GM23338 (cell line): Measurements from ENCODE around the gene HOXD4. TPM values are rescaled to one million over a fixed set of nuclear protein-coding genes. Genes with fewer than 3 reads are reported as not detected.

Experiments used
- ATAC-seq: fragments of 200-7000 bp; cut with Tn5 transposase; 3 replicates; pipeline ENCODE4 v1.9.1; 2020
- DNase-seq: peaks from one replicate; pipeline ENCODE4 v3.0.0-alpha.2; 2015; ENCODE audit warnings: low spot score
- H2AFZ ChIP-seq: fragments of 200-600 bp; sonication (generic); 2 replicates; pipeline ENCODE4 v1.8.0; 2016; ENCODE audit warnings: antibody characterized with exemption, mild to moderate bottlenecking, moderate library complexity
- H3F3A ChIP-seq: fragments of 200-600 bp; sonication (generic); replicated peaks from 2 replicates; pipeline ENCODE4 v1.8.0; 2017; ENCODE audit warnings: antibody characterized with exemption, mixed run types, low read depth
- H3K27ac ChIP-seq: fragments of 200-600 bp; sonication (generic); 2 replicates; pipeline ENCODE4 v1.6.1; 2016; ENCODE audit warnings: low read depth
- H3K27me3 ChIP-seq: fragments of 200-600 bp; sonication (generic); 2 replicates; pipeline ENCODE4 v1.8.0; 2016; ENCODE audit warnings: mild to moderate bottlenecking, mixed run types, moderate library complexity; ENCODE audit not compliant: insufficient read depth
- H3K36me3 ChIP-seq: fragments of 200-600 bp; sonication (generic); 2 replicates; pipeline ENCODE4 v1.8.0; 2016; ENCODE audit warnings: mild to moderate bottlenecking; ENCODE audit not compliant: insufficient read depth
- H3K4me1 ChIP-seq: fragments of 200-600 bp; sonication (generic); 2 replicates; pipeline ENCODE4 v1.8.0; 2016; ENCODE audit warnings: mild to moderate bottlenecking, moderate library complexity; ENCODE audit not compliant: insufficient read depth
- H3K4me2 ChIP-seq: fragments of 200-600 bp; sonication (generic); 2 replicates; pipeline ENCODE4 v1.7.1; 2017; ENCODE audit warnings: mixed run types
- H3K4me3 ChIP-seq: fragments of 200-600 bp; sonication (generic); 2 replicates; pipeline ENCODE4 v1.6.1; 2016; ENCODE audit warnings: mixed run types
- H3K79me2 ChIP-seq: fragments of 200-600 bp; sonication (generic); replicated peaks from 2 replicates; pipeline ENCODE4 v1.8.0; 2017; ENCODE audit warnings: mild to moderate bottlenecking; ENCODE audit not compliant: insufficient read depth
- H3K9me2 ChIP-seq: fragments of 200-600 bp; sonication (generic); 2 replicates; pipeline ENCODE4 v1.8.0; 2017; ENCODE audit not compliant: insufficient read depth
- H4K20me1 ChIP-seq: fragments of 200-600 bp; sonication (generic); replicated peaks from 2 replicates; pipeline ENCODE4 v1.8.0; 2017; ENCODE audit warnings: mild to moderate bottlenecking; ENCODE audit not compliant: insufficient read depth
- H3K27ac Mint-ChIP-seq: 2 replicates; pipeline ENCODE4 v1.8.0; 2020; ENCODE audit warnings: inconsistent platforms, mild to moderate bottlenecking, moderate library complexity, mixed read lengths
- H3K27me3 Mint-ChIP-seq: 3 replicates; pipeline ENCODE4 v1.8.0; 2022; ENCODE audit warnings: low read depth, mild to moderate bottlenecking, moderate library complexity, mixed read lengths, inconsistent platforms; ENCODE audit not compliant: insufficient read depth, poor library complexity
- H3K36me3 Mint-ChIP-seq: 3 replicates; pipeline ENCODE4 v1.8.0; 2021; ENCODE audit warnings: low read depth, mild to moderate bottlenecking, inconsistent platforms, moderate library complexity, mixed read lengths
- H3K4me1 Mint-ChIP-seq: 3 replicates; pipeline ENCODE4 v1.8.0; 2020; ENCODE audit warnings: mild to moderate bottlenecking, inconsistent platforms, mixed read lengths
- H3K4me3 Mint-ChIP-seq: 3 replicates; pipeline ENCODE4 v1.8.0; 2021; ENCODE audit warnings: moderate library complexity, mild to moderate bottlenecking, inconsistent platforms, mixed read lengths
- H3K9me3 Mint-ChIP-seq: 3 replicates; pipeline ENCODE4 v1.8.0; 2020; ENCODE audit warnings: moderate library complexity, mild to moderate bottlenecking, inconsistent platforms, mixed read lengths
- CREB1 ChIP-seq: fragments of 250-450 bp; sonication (Bioruptor Pico); IDR thresholded peaks from 2 replicates; pipeline ENCODE4 v1.5.0; 2020; ENCODE audit warnings: low read depth, mild to moderate bottlenecking, moderate library complexity
- EZH2 ChIP-seq: fragments of 200-600 bp; sonication (generic); IDR thresholded peaks from one replicate; pipeline ENCODE4 v1.8.0; 2017; ENCODE audit warnings: antibody characterized with exemption, mild to moderate bottlenecking, low read depth; ENCODE audit not compliant: unreplicated experiment
- EZH2phosphoT487 ChIP-seq: fragments of 200-600 bp; sonication (generic); IDR thresholded peaks from one replicate; pipeline ENCODE4 v1.8.1; 2018; ENCODE audit warnings: antibody characterized with exemption; ENCODE audit not compliant: unreplicated experiment
- JUNB ChIP-seq: IDR thresholded peaks from one replicate; pipeline ENCODE4 v1.6.1; 2016; ENCODE audit warnings: antibody characterized with exemption; ENCODE audit not compliant: unreplicated experiment
- NANOG ChIP-seq: IDR thresholded peaks from 2 replicates; pipeline ENCODE4 v1.6.1; 2016; ENCODE audit warnings: antibody characterized with exemption, borderline replicate concordance
- POLR2AphosphoS5 ChIP-seq: IDR thresholded peaks from 2 replicates; pipeline ENCODE4 v1.6.1; 2016; ENCODE audit warnings: antibody characterized with exemption, low read depth
- ZNF114 ChIP-seq: fragments of 250-450 bp; sonication (Bioruptor Pico); IDR thresholded peaks from 2 replicates; pipeline ENCODE4 v1.5.0; 2020; ENCODE audit warnings: mild to moderate bottlenecking, moderate library complexity
- polyA plus RNA-seq: library from polyadenylated mRNA; unstranded; fragments of >200 nt; fragmentation: Nextera tagmentation; extraction: Ambion mirVana; gene quantifications from 2 replicates; pipeline ENCODE4 v1.2.1, GENCODE V29; 2016
- total RNA-seq: library from RNA; depleted of rRNA; stranded (reverse); fragments of >200 nt; shearing (Covaris generic); gene quantifications from 2 replicates; pipeline ENCODE4 v1.2.3, GENCODE V29; 2014
- TF ChIP-seq, protein P1 (sequence below): fragments of 250-450 bp; sonication (Bioruptor Pico); IDR thresholded peaks from 2 replicates; pipeline ENCODE4 v1.5.0; 2020; ENCODE audit warnings: mild to moderate bottlenecking, moderate library complexity
- TF ChIP-seq, protein P2 (sequence below): IDR thresholded peaks from one replicate; pipeline ENCODE4 v1.6.1; 2018; ENCODE audit warnings: antibody characterized with exemption; ENCODE audit not compliant: unreplicated experiment
- TF ChIP-seq, protein P3 (sequence below), 2 experiments: fragments of 200-600 bp in 1 of 2; sonication (generic) in 1 of 2; conservative IDR thresholded peaks; 2 replicates each; pipeline versions ENCODE4 v1.5.1 to v1.6.1; 2016 to 2017; ENCODE audit warnings: antibody characterized with exemption in 2 of 2, low read depth in 2 of 2, mild to moderate bottlenecking in 2 of 2, moderate library complexity in 1 of 2
- TF ChIP-seq, protein P4 (sequence below): IDR thresholded peaks from 2 replicates; pipeline ENCODE4 v1.6.1; 2016; ENCODE audit warnings: antibody characterized with exemption

Gene HOXD4
- total and polyA plus RNA-seq, 2 experiments from 2014 or later: not detected

DNA sequence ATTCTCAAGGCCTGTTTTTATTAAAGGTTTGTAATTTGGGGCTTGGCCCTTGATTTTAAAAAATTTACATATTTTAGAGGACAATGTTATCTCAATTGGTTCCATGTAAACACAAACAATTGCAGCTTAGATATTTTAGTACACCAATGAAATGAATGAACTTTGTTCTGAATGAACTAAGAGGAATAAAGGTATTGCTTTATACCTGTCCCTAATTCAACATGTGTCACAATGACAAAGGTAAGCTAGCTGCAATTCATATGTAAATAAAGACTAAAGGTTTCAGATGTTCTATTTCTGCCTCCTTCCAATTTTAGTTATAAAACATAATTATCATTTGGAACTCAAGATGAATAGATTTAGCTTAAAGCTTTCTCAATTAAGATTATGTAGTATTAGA, 48.6 kb downstream of the HOXD4 start (continued):
- TF ChIP-seq, protein P1, sequence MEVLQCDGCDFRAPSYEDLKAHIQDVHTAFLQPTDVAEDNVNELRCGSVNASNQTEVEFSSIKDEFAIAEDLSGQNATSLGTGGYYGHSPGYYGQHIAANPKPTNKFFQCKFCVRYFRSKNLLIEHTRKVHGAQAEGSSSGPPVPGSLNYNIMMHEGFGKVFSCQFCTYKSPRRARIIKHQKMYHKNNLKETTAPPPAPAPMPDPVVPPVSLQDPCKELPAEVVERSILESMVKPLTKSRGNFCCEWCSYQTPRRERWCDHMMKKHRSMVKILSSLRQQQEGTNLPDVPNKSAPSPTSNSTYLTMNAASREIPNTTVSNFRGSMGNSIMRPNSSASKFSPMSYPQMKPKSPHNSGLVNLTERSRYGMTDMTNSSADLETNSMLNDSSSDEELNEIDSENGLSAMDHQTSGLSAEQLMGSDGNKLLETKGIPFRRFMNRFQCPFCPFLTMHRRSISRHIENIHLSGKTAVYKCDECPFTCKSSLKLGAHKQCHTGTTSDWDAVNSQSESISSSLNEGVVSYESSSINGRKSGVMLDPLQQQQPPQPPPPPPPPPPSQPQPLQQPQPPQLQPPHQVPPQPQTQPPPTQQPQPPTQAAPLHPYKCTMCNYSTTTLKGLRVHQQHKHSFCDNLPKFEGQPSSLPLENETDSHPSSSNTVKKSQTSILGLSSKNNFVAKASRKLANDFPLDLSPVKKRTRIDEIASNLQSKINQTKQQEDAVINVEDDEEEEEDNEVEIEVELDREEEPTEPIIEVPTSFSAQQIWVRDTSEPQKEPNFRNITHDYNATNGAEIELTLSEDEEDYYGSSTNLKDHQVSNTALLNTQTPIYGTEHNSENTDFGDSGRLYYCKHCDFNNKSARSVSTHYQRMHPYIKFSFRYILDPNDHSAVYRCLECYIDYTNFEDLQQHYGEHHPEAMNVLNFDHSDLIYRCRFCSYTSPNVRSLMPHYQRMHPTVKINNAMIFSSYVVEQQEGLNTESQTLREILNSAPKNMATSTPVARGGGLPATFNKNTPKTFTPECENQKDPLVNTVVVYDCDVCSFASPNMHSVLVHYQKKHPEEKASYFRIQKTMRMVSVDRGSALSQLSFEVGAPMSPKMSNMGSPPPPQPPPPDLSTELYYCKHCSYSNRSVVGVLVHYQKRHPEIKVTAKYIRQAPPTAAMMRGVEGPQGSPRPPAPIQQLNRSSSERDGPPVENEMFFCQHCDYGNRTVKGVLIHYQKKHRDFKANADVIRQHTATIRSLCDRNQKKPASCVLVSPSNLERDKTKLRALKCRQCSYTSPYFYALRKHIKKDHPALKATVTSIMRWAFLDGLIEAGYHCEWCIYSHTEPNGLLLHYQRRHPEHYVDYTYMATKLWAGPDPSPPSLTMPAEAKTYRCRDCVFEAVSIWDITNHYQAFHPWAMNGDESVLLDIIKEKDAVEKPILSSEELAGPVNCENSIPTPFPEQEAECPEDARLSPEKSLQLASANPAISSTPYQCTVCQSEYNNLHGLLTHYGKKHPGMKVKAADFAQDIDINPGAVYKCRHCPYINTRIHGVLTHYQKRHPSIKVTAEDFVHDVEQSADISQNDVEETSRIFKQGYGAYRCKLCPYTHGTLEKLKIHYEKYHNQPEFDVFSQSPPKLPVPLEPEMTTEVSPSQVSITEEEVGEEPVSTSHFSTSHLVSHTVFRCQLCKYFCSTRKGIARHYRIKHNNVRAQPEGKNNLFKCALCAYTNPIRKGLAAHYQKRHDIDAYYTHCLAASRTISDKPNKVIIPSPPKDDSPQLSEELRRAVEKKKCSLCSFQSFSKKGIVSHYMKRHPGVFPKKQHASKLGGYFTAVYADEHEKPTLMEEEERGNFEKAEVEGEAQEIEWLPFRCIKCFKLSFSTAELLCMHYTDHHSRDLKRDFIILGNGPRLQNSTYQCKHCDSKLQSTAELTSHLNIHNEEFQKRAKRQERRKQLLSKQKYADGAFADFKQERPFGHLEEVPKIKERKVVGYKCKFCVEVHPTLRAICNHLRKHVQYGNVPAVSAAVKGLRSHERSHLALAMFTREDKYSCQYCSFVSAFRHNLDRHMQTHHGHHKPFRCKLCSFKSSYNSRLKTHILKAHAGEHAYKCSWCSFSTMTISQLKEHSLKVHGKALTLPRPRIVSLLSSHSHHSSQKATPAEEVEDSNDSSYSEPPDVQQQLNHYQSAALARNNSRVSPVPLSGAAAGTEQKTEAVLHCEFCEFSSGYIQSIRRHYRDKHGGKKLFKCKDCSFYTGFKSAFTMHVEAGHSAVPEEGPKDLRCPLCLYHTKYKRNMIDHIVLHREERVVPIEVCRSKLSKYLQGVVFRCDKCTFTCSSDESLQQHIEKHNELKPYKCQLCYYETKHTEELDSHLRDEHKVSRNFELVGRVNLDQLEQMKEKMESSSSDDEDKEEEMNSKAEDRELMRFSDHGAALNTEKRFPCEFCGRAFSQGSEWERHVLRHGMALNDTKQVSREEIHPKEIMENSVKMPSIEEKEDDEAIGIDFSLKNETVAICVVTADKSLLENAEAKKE (CRISPR knock-in tag): no peak
- no peak for TF ChIP-seq EZH2
- no peak for TF ChIP-seq EZH2phosphoT487

DNA sequence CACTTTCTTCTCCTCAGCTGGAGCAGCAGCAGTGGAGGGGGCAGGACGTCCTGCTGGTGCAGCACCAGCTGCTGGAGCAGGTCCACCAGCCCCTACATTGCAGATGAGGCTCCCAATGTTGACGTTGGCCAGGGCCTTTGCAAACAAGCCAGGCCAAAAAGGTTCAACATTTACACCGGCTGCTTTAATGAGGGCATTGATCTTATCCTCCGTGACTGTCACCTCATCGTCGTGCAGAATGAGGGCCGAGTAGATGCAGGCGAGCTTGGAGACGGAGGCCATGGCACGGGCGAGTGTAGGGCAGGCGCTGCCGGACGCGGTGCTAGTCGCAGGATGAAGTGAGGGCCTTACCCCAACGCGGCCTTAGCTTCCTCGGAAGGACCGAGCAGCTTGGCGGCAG, 49.6 kb downstream of the HOXD4 start:
- H3K27me3 Mint-ChIP-seq: peaks cover 7% of the 10 kb centered on the region
- ATAC-seq (no peak), DNase-seq (no peak)
- no peak overlapping the region for H3K27ac Mint-ChIP-seq
- no peaks in the 10 kb centered on the region for H3K36me3 Mint-ChIP-seq
- Histone ChIP-seq H3K4me3 (no peak overlapping the region), H3K36me3 (no peaks in the 10 kb centered on the region), H3K27me3 (peaks cover 14% of the 10 kb centered on the region), H3K9me2 (no peaks in the 10 kb centered on the region), H3F3A (no peaks in the 10 kb centered on the region), H3K4me2 (no peak overlapping the region), H4K20me1 (no peaks in the 10 kb centered on the region), H3K27ac (no peak overlapping the region), H3K79me2 (no peaks in the 10 kb centered on the region), H2AFZ (no peak overlapping the region), H3K4me1 (no peaks in the 10 kb centered on the region)
- no peaks in the 10 kb centered on the region for H3K9me3 Mint-ChIP-seq
- no peak overlapping the region for H3K4me3 Mint-ChIP-seq
- no peaks in the 10 kb centered on the region for H3K4me1 Mint-ChIP-seq
- TF ChIP-seq, protein P2, sequence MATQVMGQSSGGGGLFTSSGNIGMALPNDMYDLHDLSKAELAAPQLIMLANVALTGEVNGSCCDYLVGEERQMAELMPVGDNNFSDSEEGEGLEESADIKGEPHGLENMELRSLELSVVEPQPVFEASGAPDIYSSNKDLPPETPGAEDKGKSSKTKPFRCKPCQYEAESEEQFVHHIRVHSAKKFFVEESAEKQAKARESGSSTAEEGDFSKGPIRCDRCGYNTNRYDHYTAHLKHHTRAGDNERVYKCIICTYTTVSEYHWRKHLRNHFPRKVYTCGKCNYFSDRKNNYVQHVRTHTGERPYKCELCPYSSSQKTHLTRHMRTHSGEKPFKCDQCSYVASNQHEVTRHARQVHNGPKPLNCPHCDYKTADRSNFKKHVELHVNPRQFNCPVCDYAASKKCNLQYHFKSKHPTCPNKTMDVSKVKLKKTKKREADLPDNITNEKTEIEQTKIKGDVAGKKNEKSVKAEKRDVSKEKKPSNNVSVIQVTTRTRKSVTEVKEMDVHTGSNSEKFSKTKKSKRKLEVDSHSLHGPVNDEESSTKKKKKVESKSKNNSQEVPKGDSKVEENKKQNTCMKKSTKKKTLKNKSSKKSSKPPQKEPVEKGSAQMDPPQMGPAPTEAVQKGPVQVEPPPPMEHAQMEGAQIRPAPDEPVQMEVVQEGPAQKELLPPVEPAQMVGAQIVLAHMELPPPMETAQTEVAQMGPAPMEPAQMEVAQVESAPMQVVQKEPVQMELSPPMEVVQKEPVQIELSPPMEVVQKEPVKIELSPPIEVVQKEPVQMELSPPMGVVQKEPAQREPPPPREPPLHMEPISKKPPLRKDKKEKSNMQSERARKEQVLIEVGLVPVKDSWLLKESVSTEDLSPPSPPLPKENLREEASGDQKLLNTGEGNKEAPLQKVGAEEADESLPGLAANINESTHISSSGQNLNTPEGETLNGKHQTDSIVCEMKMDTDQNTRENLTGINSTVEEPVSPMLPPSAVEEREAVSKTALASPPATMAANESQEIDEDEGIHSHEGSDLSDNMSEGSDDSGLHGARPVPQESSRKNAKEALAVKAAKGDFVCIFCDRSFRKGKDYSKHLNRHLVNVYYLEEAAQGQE: no peak
- no peak for TF ChIP-seq CREB1 (CRISPR knock-in tag)
- TF ChIP-seq, protein P3, sequence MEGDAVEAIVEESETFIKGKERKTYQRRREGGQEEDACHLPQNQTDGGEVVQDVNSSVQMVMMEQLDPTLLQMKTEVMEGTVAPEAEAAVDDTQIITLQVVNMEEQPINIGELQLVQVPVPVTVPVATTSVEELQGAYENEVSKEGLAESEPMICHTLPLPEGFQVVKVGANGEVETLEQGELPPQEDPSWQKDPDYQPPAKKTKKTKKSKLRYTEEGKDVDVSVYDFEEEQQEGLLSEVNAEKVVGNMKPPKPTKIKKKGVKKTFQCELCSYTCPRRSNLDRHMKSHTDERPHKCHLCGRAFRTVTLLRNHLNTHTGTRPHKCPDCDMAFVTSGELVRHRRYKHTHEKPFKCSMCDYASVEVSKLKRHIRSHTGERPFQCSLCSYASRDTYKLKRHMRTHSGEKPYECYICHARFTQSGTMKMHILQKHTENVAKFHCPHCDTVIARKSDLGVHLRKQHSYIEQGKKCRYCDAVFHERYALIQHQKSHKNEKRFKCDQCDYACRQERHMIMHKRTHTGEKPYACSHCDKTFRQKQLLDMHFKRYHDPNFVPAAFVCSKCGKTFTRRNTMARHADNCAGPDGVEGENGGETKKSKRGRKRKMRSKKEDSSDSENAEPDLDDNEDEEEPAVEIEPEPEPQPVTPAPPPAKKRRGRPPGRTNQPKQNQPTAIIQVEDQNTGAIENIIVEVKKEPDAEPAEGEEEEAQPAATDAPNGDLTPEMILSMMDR (conservative IDR thresholded peaks at IDR 0.05; ENCODE audit: low read depth in 2 of 2): no peak
- TF ChIP-seq EZH2phosphoT487: no peak
- TF ChIP-seq EZH2: no peak
- TF ChIP-seq POLR2AphosphoS5: no peak
- TF ChIP-seq, protein P4, sequence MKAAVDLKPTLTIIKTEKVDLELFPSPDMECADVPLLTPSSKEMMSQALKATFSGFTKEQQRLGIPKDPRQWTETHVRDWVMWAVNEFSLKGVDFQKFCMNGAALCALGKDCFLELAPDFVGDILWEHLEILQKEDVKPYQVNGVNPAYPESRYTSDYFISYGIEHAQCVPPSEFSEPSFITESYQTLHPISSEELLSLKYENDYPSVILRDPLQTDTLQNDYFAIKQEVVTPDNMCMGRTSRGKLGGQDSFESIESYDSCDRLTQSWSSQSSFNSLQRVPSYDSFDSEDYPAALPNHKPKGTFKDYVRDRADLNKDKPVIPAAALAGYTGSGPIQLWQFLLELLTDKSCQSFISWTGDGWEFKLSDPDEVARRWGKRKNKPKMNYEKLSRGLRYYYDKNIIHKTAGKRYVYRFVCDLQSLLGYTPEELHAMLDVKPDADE: no peak
- no peak for TF ChIP-seq NANOG
- no peak for TF ChIP-seq JUNB
- no peak for TF ChIP-seq ZNF114 (CRISPR knock-in tag)
